GM12878 (cell line): ENCODE data around the gene CD34. TPM values are rescaled to one million over a fixed set of nuclear protein-coding genes. Genes with fewer than 3 reads are reported as not detected.

Source experiments
- ATAC-seq: fragments of 200-7000 bp; cut with Tn5 transposase; 3 replicates; pipeline ENCODE4 v1.9.1; 2020; ENCODE audit warnings: mild to moderate bottlenecking, moderate library complexity
- BruUV-seq: library from RNA; stranded (reverse); fragments of 400-500 nt; replicated peaks from 2 replicates; lab custom pipeline; 2021; lab: Mats Ljungman, UMichigan
- CTCF ChIA-PET: fragments of 300-600 bp; sonication (Branson Sonifier 250); formaldehyde crosslinking; extraction: SDS; loops from one replicate; lab custom pipeline; 2021; ENCODE audit warnings: inconsistent platforms; lab: Yijun Ruan, JAX
- POLR2A ChIA-PET: fragments of 350-600 bp; formaldehyde crosslinking; extraction: SDS; loops from one replicate; lab custom pipeline; 2021; ENCODE audit warnings: inconsistent platforms; lab: Charles Lee
- RAD21 ChIA-PET: fragments of 300-600 bp; sonication (Branson Sonifier 250); formaldehyde crosslinking; loops from one replicate; lab custom pipeline; 2023; ENCODE audit warnings: antibody characterized with exemption; ENCODE audit not compliant: unreplicated experiment; lab: Charles Lee
- SMC1A ChIA-PET: fragments of 300-600 bp; sonication (Branson Sonifier 250); formaldehyde crosslinking; loops from one replicate; lab custom pipeline; 2023; ENCODE audit not compliant: unreplicated experiment, uncharacterized antibody; lab: Charles Lee
- DNase-seq: peaks from one replicate; pipeline ENCODE4 v3.0.0-alpha.2; 2011; ENCODE audit warnings: low read depth, low spot score
- FAIRE-seq: peaks from 3 replicates; lab custom pipeline; 2011; peaks lifted over from hg19 to GRCh38; lab: Jason Lieb, UNC
- H2AFZ ChIP-seq: 2 replicates; pipeline ENCODE4 v1.6.0; 2011; ENCODE audit warnings: low read depth, low read length, control low read depth; ENCODE audit not compliant: control insufficient read depth
- H3K27ac ChIP-seq: 2 replicates; pipeline ENCODE4 v1.5.1; 2011; ENCODE audit warnings: control low read depth; ENCODE audit not compliant: control insufficient read depth, insufficient read depth
- H3K27me3 ChIP-seq, 2 experiments: replicated peaks in 1 of 2; 2 replicates each; pipeline versions ENCODE4 v1.6.0 to v1.6.1; 2011; ENCODE audit warnings: low read length in 1 of 2; ENCODE audit not compliant: control insufficient read depth in 2 of 2, insufficient read depth in 2 of 2
- H3K36me3 ChIP-seq, 2 experiments: 2 replicates each; pipeline ENCODE4 v1.5.1; 2011; ENCODE audit warnings: low read length in 1 of 2; ENCODE audit not compliant: control insufficient read depth in 2 of 2, insufficient read depth in 2 of 2
- H3K4me1 ChIP-seq: 2 replicates; pipeline ENCODE4 v1.6.1; 2011; ENCODE audit warnings: mild to moderate bottlenecking, low read length, moderate library complexity, mixed read lengths; ENCODE audit not compliant: control insufficient read depth, insufficient read depth
- H3K4me2 ChIP-seq: 2 replicates; pipeline ENCODE4 v1.6.0; 2011; ENCODE audit warnings: control low read depth; ENCODE audit not compliant: control insufficient read depth, insufficient read depth
- H3K4me3 ChIP-seq: fragments of 200-600 bp; sonication (generic); 2 replicates; pipeline ENCODE4 v1.5.1; 2016
- H3K79me2 ChIP-seq: 2 replicates; pipeline ENCODE4 v1.6.0; 2011; ENCODE audit warnings: low read length; ENCODE audit not compliant: control insufficient read depth, insufficient read depth
- H3K9ac ChIP-seq: 2 replicates; pipeline ENCODE4 v1.8.0; 2011; ENCODE audit warnings: low read length, control low read depth, mixed read lengths; ENCODE audit not compliant: control insufficient read depth, insufficient read depth
- H3K9me3 ChIP-seq: replicated peaks from 3 replicates; pipeline ENCODE4 v1.5.1; 2011; ENCODE audit warnings: mild to moderate bottlenecking, low read length; ENCODE audit not compliant: control insufficient read depth, insufficient read depth
- H4K20me1 ChIP-seq: 2 replicates; pipeline ENCODE4 v1.6.0; 2011; ENCODE audit not compliant: control insufficient read depth, insufficient read depth
- CHD1 ChIP-seq: IDR thresholded peaks from 2 replicates; pipeline ENCODE4 v1.6.1; 2012; ENCODE audit warnings: low read depth, low read length, improper control_type of control experiment
- GATAD2B ChIP-seq: fragments of 450-650 bp; conservative IDR thresholded peaks from 2 replicates; pipeline ENCODE4 v1.6.1; 2017; ENCODE audit warnings: low read depth, mild to moderate bottlenecking, moderate library complexity
- IRF4 ChIP-seq: IDR thresholded peaks from 2 replicates; pipeline ENCODE4 v1.6.1; 2011; ENCODE audit warnings: low read depth, low read length
- POU2F2 ChIP-seq: IDR thresholded peaks from 3 replicates; pipeline ENCODE4 v1.6.1; 2011; ENCODE audit warnings: low read depth, mild to moderate bottlenecking, low read length, borderline replicate concordance
- STAT1 ChIP-seq: fragments of 450-650 bp; conservative IDR thresholded peaks from 2 replicates; pipeline ENCODE4 v1.6.1; 2014; ENCODE audit warnings: antibody characterized with exemption, mild to moderate bottlenecking
- ZNF622 ChIP-seq: fragments of 450-650 bp; IDR thresholded peaks from 2 replicates; pipeline ENCODE4 v1.6.1; 2017; ENCODE audit warnings: mild to moderate bottlenecking, inconsistent platforms
- WGBS: methylation state at CpG from one replicate; pipeline ENCODE4 v1.1.6; 2016; ENCODE audit warnings: low lambda C conversion rate; ENCODE audit not compliant: insufficient replicate concordance, insufficient coverage; ENCODE audit errors: missing lambda C conversion rate; 5-methylcytosine and 5-hydroxymethylcytosine counted together
- in situ Hi-C: fragments of 300-500 bp; cut with MboI; formaldehyde crosslinking; loops from 9 replicates; pipeline ENCODE4 v1.14.3; 2018; ENCODE audit warnings: mixed read lengths
- intact Hi-C: fragments of 100-400 bp; cut with micrococcal nuclease; formaldehyde crosslinking; loops from one replicate; pipeline ENCODE4 v1.14.2; 2022; ENCODE audit not compliant: unreplicated experiment
- polyA plus RNA-seq, 11 experiments: library from polyadenylated mRNA; depleted of rRNA in 4 of 11; unstranded in 6 of 11; stranded (reverse) in 5 of 11; fragments of >200 nt; fragmentation: Nextera tagmentation in 4 of 11; fragmentation: Illumina TruSeq in 1 of 11; extraction: Ambion mirVana in 4 of 11; extraction: Trizol in 1 of 11; gene quantifications; 1 replicate in 1 of 11; 2 replicates in 10 of 11; pipeline versions ENCODE4 v1.2.1 to v1.2.3, GENCODE V29; 2011 to 2016; ENCODE audit warnings: inconsistent platforms in 2 of 11, missing spikeins in 2 of 11, low read depth in 1 of 11
- total RNA-seq, 4 experiments: library from RNA; depleted of rRNA in 3 of 4; stranded (reverse); fragments of >200 nt in 3 of 4; fragmentation: Illumina TruSeq in 1 of 4; extraction: Trizol in 1 of 4; gene quantifications; 2 replicates each; pipeline versions ENCODE4 v1.2.1 to v1.2.3, GENCODE V29; 2013 to 2021
- TF ChIP-seq, protein P1 (sequence below), 3 experiments: IDR thresholded peaks in 2 of 3; conservative IDR thresholded peaks in 1 of 3; 2 replicates each; pipeline ENCODE4 v1.5.1; 2011; ENCODE audit warnings: low read depth in 3 of 3, low read length in 3 of 3, mild to moderate bottlenecking in 3 of 3, control low read depth in 2 of 3, moderate library complexity in 2 of 3, inconsistent platforms in 1 of 3, mixed read lengths in 1 of 3; ENCODE audit not compliant: control insufficient read depth in 2 of 3, insufficient read depth in 1 of 3; ENCODE audit errors: extremely low read depth in 1 of 3
- TF ChIP-seq, protein P2 (sequence below): IDR thresholded peaks from 2 replicates; pipeline ENCODE4 v1.6.1; 2012; ENCODE audit warnings: low read depth, low read length, improper control_type of control experiment
- TF ChIP-seq, protein P3 (sequence below): IDR thresholded peaks from 2 replicates; pipeline ENCODE4 v1.6.1; 2011; ENCODE audit warnings: mild to moderate bottlenecking, low read depth, low read length, moderate library complexity; ENCODE audit not compliant: insufficient replicate concordance

Gene CD34
- total and polyA plus RNA-seq, 10 of the 15 experiments (the other 5 are each of a cell fraction or from before 2014, with no cell fraction given) = under 0.01 to 0.08 (median 0.02) TPM; not detected in 6

DNA sequence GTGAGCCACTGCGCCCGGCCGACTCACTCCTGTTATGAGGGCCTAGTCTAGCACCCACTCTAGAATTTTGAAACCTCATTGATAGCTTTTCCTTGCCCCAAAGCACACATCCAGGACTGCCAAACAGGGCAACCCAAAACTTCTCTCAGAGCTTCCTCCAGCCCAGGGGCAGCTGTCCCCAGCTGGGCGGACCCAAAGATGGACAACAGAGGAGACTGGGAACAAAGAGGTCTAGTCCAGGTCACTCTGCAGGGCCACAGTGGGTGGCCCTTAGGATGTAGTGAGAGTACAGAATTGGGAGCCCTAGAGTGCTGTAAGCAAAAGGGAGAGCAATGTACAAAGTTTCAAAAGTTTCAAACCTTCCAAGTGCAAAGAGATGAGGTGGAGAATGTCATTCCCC is 1.2 kb downstream of the CD34 start:
- Histone ChIP-seq H3K36me3 (no peaks in the 10 kb centered on the region), H2AFZ (no peak overlapping the region), H3K27ac (no peak overlapping the region), H3K4me2 (no peak overlapping the region), H3K27me3 (peaks cover 22 to 26% of the 10 kb centered on the region in 2 experiments), H3K4me1 (no peaks in the 10 kb centered on the region), H3K4me3 (no peak overlapping the region), H3K9ac (no peak overlapping the region), H3K9me3 (no peaks in the 10 kb centered on the region), H4K20me1 (no peaks in the 10 kb centered on the region), H3K79me2 (no peaks in the 10 kb centered on the region)
- DNase-seq = no peak
- POLR2A ChIA-PET = no interaction called here
- FAIRE-seq = no peak
- ATAC-seq = no peak
- SMC1A ChIA-PET = interaction anchor here (2.9 kb wide), 1 partner anchor 25 kb away, joined by 9 read pairs; no protein-coding TSS in a partner anchor
- in situ Hi-C loops = no loop called here
- BruUV-seq = no TSS peak
- intact Hi-C loops = no loop called here
- CTCF ChIA-PET = interaction anchor here (0.7 to 3.4 kb wide), 3 partner anchors 32 to 64 kb away, joined by 3 to 13 read pairs (median 3); no protein-coding TSS in a partner anchor
- 57% methylated on average over 4 of the region's 4 CpGs for WGBS
- RAD21 ChIA-PET = interaction anchor here (1.0 kb wide), 1 partner anchor 53 kb away, joined by 3 read pairs; no protein-coding TSS in a partner anchor
- TF ChIP-seq GATAD2B (no peak), IRF4 (no peak), POU2F2 (no peak), STAT1 (no peak), CHD1 (no peak), ZNF622 (no peak)
- TF ChIP-seq, protein P1, sequence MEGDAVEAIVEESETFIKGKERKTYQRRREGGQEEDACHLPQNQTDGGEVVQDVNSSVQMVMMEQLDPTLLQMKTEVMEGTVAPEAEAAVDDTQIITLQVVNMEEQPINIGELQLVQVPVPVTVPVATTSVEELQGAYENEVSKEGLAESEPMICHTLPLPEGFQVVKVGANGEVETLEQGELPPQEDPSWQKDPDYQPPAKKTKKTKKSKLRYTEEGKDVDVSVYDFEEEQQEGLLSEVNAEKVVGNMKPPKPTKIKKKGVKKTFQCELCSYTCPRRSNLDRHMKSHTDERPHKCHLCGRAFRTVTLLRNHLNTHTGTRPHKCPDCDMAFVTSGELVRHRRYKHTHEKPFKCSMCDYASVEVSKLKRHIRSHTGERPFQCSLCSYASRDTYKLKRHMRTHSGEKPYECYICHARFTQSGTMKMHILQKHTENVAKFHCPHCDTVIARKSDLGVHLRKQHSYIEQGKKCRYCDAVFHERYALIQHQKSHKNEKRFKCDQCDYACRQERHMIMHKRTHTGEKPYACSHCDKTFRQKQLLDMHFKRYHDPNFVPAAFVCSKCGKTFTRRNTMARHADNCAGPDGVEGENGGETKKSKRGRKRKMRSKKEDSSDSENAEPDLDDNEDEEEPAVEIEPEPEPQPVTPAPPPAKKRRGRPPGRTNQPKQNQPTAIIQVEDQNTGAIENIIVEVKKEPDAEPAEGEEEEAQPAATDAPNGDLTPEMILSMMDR (IDR thresholded peaks at IDR 0.05 in 2 of 3, conservative IDR thresholded peaks at IDR 0.05 in 1 of 3; ENCODE audit: control insufficient read depth in 2 of 3, extremely low read depth in 1 of 3, insufficient read depth in 1 of 3, low read depth in 3 of 3, low read length in 3 of 3) = no peak
- TF ChIP-seq, protein P2, sequence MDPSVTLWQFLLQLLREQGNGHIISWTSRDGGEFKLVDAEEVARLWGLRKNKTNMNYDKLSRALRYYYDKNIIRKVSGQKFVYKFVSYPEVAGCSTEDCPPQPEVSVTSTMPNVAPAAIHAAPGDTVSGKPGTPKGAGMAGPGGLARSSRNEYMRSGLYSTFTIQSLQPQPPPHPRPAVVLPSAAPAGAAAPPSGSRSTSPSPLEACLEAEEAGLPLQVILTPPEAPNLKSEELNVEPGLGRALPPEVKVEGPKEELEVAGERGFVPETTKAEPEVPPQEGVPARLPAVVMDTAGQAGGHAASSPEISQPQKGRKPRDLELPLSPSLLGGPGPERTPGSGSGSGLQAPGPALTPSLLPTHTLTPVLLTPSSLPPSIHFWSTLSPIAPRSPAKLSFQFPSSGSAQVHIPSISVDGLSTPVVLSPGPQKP = no peak
- TF ChIP-seq, protein P3, sequence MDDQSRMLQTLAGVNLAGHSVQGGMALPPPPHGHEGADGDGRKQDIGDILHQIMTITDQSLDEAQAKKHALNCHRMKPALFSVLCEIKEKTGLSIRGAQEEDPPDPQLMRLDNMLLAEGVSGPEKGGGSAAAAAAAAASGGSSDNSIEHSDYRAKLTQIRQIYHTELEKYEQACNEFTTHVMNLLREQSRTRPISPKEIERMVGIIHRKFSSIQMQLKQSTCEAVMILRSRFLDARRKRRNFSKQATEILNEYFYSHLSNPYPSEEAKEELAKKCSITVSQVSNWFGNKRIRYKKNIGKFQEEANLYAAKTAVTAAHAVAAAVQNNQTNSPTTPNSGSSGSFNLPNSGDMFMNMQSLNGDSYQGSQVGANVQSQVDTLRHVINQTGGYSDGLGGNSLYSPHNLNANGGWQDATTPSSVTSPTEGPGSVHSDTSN = no peak
